Endothelial cell of umbilical vein (primary cell): ENCODE measurements around the gene ELOVL5. TPM values are rescaled to one million over a fixed set of nuclear protein-coding genes. Genes with fewer than 3 reads are reported as not detected.

Source experiments
- BruUV-seq: library from RNA; stranded (reverse); fragments of 400-500 nt; replicated peaks from 2 replicates; lab custom pipeline; 2021; lab: Mats Ljungman, UMichigan
- CTCF ChIA-PET: fragments of 300-600, 350-600 bp; sonication (Branson Sonifier 250); formaldehyde crosslinking; loops from one replicate; lab custom pipeline; 2021; ENCODE audit warnings: antibody characterized with exemption, inconsistent platforms; lab: Charles Lee
- POLR2A ChIA-PET: fragments of 300-600, 350-600 bp; sonication (Branson Sonifier 250); formaldehyde crosslinking; loops from one replicate; lab custom pipeline; 2021; ENCODE audit warnings: antibody characterized with exemption, inconsistent platforms; lab: Charles Lee
- DNase-seq: peaks from one replicate; pipeline ENCODE4 v3.0.0-alpha.2; 2011; ENCODE audit warnings: low read depth, low spot score
- FAIRE-seq: peaks from 2 replicates; lab custom pipeline; 2011; peaks lifted over from hg19 to GRCh38; lab: Jason Lieb, UNC
- H2AFZ ChIP-seq: 2 replicates; pipeline ENCODE4 v1.6.0; 2012; ENCODE audit warnings: low read depth, low read length, control low read depth, inconsistent platforms
- H3K27ac ChIP-seq: 2 replicates; pipeline ENCODE4 v1.5.1; 2011; ENCODE audit warnings: low read depth, mild to moderate bottlenecking, control low read depth, low read length, moderate library complexity; ENCODE audit not compliant: insufficient read depth
- H3K27me3 ChIP-seq, 2 experiments: 2 replicates each; pipeline versions ENCODE4 v1.6.0 to v1.6.1; 2011; ENCODE audit warnings: low read length in 2 of 2, mixed read lengths in 1 of 2; ENCODE audit not compliant: control insufficient read depth in 2 of 2, insufficient read depth in 2 of 2
- H3K36me3 ChIP-seq, 2 experiments: 2 replicates in 1 of 2; 3 replicates in 1 of 2; pipeline ENCODE4 v1.5.1; 2011; ENCODE audit warnings: low read length in 2 of 2, mild to moderate bottlenecking in 1 of 2, moderate library complexity in 1 of 2; ENCODE audit not compliant: control insufficient read depth in 2 of 2, insufficient read depth in 2 of 2; ENCODE audit errors: extremely low read depth in 1 of 2
- H3K4me1 ChIP-seq: 3 replicates; pipeline ENCODE4 v1.5.1; 2011; ENCODE audit warnings: mild to moderate bottlenecking, low read length; ENCODE audit not compliant: control insufficient read depth, insufficient read depth; ENCODE audit errors: extremely low read depth
- H3K4me2 ChIP-seq: 2 replicates; pipeline ENCODE4 v1.6.1; 2011; ENCODE audit warnings: low read length, control low read depth, mixed read lengths; ENCODE audit not compliant: insufficient read depth
- H3K4me3 ChIP-seq, 3 experiments: fragments of 200-600 bp in 1 of 3; sonication (generic), shearing (Covaris generic) in 1 of 3; replicated peaks in 1 of 3; 2 replicates each; pipeline ENCODE4 v1.5.1; 2011 to 2016; ENCODE audit warnings: control low read depth in 3 of 3, low read length in 3 of 3, mild to moderate bottlenecking in 2 of 3, inconsistent platforms in 1 of 3, low read depth in 1 of 3, moderate library complexity in 1 of 3; ENCODE audit not compliant: insufficient read depth in 1 of 3
- H3K79me2 ChIP-seq: 2 replicates; pipeline ENCODE4 v1.6.0; 2012; ENCODE audit warnings: low read length, inconsistent platforms; ENCODE audit not compliant: control insufficient read depth, insufficient read depth
- H3K9ac ChIP-seq: replicated peaks from 2 replicates; pipeline ENCODE3; 2011; ENCODE audit warnings: low read length, control low read depth; ENCODE audit not compliant: insufficient read depth; ENCODE audit errors: extremely low read depth
- H3K9me1 ChIP-seq: replicated peaks from 3 replicates; pipeline ENCODE4 v1.6.0; 2011; ENCODE audit warnings: mild to moderate bottlenecking, low read length; ENCODE audit not compliant: control insufficient read depth, insufficient read depth; ENCODE audit errors: extremely low read depth
- H3K9me3 ChIP-seq: replicated peaks from 2 replicates; pipeline ENCODE4 v1.5.1; 2012; ENCODE audit warnings: low read length, inconsistent platforms; ENCODE audit not compliant: control insufficient read depth, insufficient read depth
- H4K20me1 ChIP-seq: replicated peaks from 2 replicates; pipeline ENCODE3; 2011; ENCODE audit warnings: mild to moderate bottlenecking, low read length; ENCODE audit not compliant: control insufficient read depth, insufficient read depth; ENCODE audit errors: extremely low read depth
- EZH2 ChIP-seq: IDR thresholded peaks from 2 replicates; pipeline ENCODE4 v1.6.1; 2012; ENCODE audit warnings: borderline replicate concordance, low read depth, mild to moderate bottlenecking, moderate library complexity, low read length, inconsistent platforms; ENCODE audit not compliant: severe bottlenecking
- FOS ChIP-seq: IDR thresholded peaks from 2 replicates; pipeline ENCODE4 v1.6.1; 2011; ENCODE audit warnings: mild to moderate bottlenecking, low read length, moderate library complexity, borderline replicate concordance; ENCODE audit not compliant: insufficient read depth
- GATA2 ChIP-seq: IDR thresholded peaks from 2 replicates; pipeline ENCODE4 v1.7.0; 2011; ENCODE audit warnings: low read depth, mild to moderate bottlenecking, moderate library complexity, mixed read lengths, low read length; ENCODE audit not compliant: insufficient read length, insufficient read depth
- JUN ChIP-seq: IDR thresholded peaks from 2 replicates; pipeline ENCODE4 v1.6.1; 2011; ENCODE audit warnings: borderline replicate concordance, low read depth; ENCODE audit not compliant: insufficient read length, insufficient read depth
- MYC ChIP-seq: IDR thresholded peaks from one replicate; pipeline ENCODE4 v1.6.1; 2011; ENCODE audit warnings: mild to moderate bottlenecking, low read depth, low read length
- POLR2A ChIP-seq: IDR thresholded peaks from 2 replicates; pipeline ENCODE4 v1.6.1; 2012; ENCODE audit warnings: low read depth, mild to moderate bottlenecking, control low read depth, low read length
- POLR2AphosphoS5 ChIP-seq: IDR thresholded peaks from 2 replicates; pipeline ENCODE4 v1.6.1; 2012; ENCODE audit warnings: low read depth, mild to moderate bottlenecking, control low read depth, low read length, moderate library complexity; ENCODE audit not compliant: insufficient read depth
- dilution Hi-C: fragments of 300-500 bp; cut with MboI; formaldehyde crosslinking; loops from one replicate; pipeline ENCODE4 v1.15.0; 2019; ENCODE audit warnings: low sequenced_read_pairs; ENCODE audit not compliant: extremely low pct_ligation_motif_present
- intact Hi-C: fragments of 100-400 bp; cut with micrococcal nuclease; formaldehyde crosslinking; loops from one replicate; pipeline ENCODE4 v1.10.0; 2022
- polyA plus RNA-seq, 4 experiments: library from polyadenylated mRNA; depleted of rRNA in 3 of 4; stranded (reverse) in 3 of 4; unstranded in 1 of 4; fragments of >200 nt; gene quantifications; 2 replicates each; pipeline versions ENCODE4 v1.2.1 to v1.2.3, GENCODE V29; 2011 to 2012; ENCODE audit warnings: missing spikeins in 1 of 4
- total RNA-seq: library from RNA; stranded (reverse); gene quantifications from 2 replicates; pipeline ENCODE4 v1.2.3, GENCODE V29; 2021
- TF ChIP-seq, protein P1 (sequence below), 2 donors: IDR thresholded peaks; 1 replicate in 1 of 2; 2 replicates in 1 of 2; pipeline ENCODE4 v1.5.1; 2011; ENCODE audit warnings: low read length in 2 of 2, mild to moderate bottlenecking in 2 of 2, moderate library complexity in 2 of 2, control low read depth in 1 of 2, inconsistent platforms in 1 of 2, low read depth in 1 of 2; ENCODE audit not compliant: insufficient read depth in 1 of 2; ENCODE audit errors: extremely low read depth in 1 of 2
- TF ChIP-seq, protein P2 (sequence below): IDR thresholded peaks from 2 replicates; pipeline ENCODE4 v1.6.1; 2011; ENCODE audit not compliant: insufficient read depth, insufficient read length

Gene ELOVL5
- total and polyA plus RNA-seq, 2 donors (not counting 3 experiments of a cell fraction or from before 2014, with no cell fraction given): 85.9 to 140 TPM

DNA sequence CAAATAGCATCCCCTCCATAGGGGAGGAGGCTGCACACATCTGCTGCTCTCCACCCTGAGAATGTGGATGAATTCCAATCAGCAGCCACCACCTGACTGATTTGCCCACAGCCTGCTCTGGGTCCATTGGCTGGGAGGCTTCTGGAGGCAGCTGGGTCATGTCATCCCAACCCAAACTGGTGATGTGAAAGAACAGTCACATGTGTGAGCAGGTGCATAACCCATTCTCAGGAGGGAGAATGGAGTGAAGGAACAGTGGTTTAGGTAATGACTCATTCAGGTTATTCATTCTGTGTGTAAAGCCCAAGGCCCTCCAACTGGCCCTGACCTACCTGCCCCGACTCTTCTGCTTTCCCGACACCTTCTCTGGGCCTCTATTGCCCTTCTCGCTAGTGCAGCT lies 109.2 kb downstream of the ELOVL5 start:
- Histone ChIP-seq H3K27ac (no peak overlapping the region), H2AFZ (no peak overlapping the region), H3K9me3 (no peaks in the 10 kb centered on the region), H4K20me1 (no peaks in the 10 kb centered on the region), H3K79me2 (no peaks in the 10 kb centered on the region), H3K36me3 (no peaks in the 10 kb centered on the region), H3K4me1 (no peaks in the 10 kb centered on the region), H3K4me2 (no peak overlapping the region), H3K9ac (no peak overlapping the region), H3K9me1 (no peaks in the 10 kb centered on the region), H3K27me3 (no peaks in the 10 kb centered on the region), H3K4me3 (no peak overlapping the region)
- BruUV-seq: no TSS peak
- intact Hi-C loops (no loop called here), dilution Hi-C loops (no loop called here)
- no peak for TF ChIP-seq FOS
- TF ChIP-seq, protein P1, sequence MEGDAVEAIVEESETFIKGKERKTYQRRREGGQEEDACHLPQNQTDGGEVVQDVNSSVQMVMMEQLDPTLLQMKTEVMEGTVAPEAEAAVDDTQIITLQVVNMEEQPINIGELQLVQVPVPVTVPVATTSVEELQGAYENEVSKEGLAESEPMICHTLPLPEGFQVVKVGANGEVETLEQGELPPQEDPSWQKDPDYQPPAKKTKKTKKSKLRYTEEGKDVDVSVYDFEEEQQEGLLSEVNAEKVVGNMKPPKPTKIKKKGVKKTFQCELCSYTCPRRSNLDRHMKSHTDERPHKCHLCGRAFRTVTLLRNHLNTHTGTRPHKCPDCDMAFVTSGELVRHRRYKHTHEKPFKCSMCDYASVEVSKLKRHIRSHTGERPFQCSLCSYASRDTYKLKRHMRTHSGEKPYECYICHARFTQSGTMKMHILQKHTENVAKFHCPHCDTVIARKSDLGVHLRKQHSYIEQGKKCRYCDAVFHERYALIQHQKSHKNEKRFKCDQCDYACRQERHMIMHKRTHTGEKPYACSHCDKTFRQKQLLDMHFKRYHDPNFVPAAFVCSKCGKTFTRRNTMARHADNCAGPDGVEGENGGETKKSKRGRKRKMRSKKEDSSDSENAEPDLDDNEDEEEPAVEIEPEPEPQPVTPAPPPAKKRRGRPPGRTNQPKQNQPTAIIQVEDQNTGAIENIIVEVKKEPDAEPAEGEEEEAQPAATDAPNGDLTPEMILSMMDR (IDR thresholded peaks at IDR 0.05; ENCODE audit: extremely low read depth in 1 of 2, insufficient read depth in 1 of 2, low read depth in 1 of 2, low read length in 2 of 2): no peak
- no peak for TF ChIP-seq MYC
- TF ChIP-seq GATA2: no peak
- ChIA-PET CTCF (no interaction called here), POLR2A (no interaction called here)
- DNase-seq (no peak), FAIRE-seq (no peak)

DNA sequence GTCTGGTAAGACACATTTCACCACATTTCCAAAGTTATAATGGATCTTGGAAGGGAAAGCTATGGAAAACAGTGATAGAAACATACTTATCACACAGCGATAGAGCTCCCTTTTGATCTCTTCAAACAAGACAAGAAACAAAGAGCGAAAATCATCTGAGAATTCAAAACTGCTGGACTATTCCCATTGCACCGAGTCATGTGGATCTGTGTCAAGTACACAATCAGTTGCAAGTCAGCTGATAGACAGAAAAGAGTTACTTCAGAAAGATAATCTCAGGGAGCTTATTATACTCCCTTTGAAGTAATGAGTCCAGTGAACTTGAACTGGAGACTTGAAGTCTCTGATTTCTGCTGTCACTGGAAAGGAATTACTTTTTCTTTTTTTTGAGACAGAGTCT lies 110.4 kb downstream of the ELOVL5 start:
- POLR2A ChIA-PET: no interaction called here
- Histone ChIP-seq H4K20me1 (no peaks in the 10 kb centered on the region), H3K9ac (no peak overlapping the region), H3K9me3 (no peaks in the 10 kb centered on the region), H3K4me1 (no peaks in the 10 kb centered on the region), H3K4me2 (no peak overlapping the region), H2AFZ (no peak overlapping the region), H3K36me3 (no peaks in the 10 kb centered on the region), H3K4me3 (no peak overlapping the region), H3K27me3 (no peaks in the 10 kb centered on the region), H3K9me1 (no peaks in the 10 kb centered on the region), H3K27ac (no peak overlapping the region), H3K79me2 (no peaks in the 10 kb centered on the region)
- intact Hi-C loops (no loop called here), dilution Hi-C loops (no loop called here)
- no peak for TF ChIP-seq MYC
- TF ChIP-seq, protein P2, sequence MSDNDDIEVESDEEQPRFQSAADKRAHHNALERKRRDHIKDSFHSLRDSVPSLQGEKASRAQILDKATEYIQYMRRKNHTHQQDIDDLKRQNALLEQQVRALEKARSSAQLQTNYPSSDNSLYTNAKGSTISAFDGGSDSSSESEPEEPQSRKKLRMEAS: no peak
- TF ChIP-seq POLR2A: no peak
- TF ChIP-seq JUN: no peak
- TF ChIP-seq EZH2: no peak
- TF ChIP-seq, protein P1 (IDR thresholded peaks at IDR 0.05; ENCODE audit: extremely low read depth in 1 of 2, insufficient read depth in 1 of 2, low read depth in 1 of 2, low read length in 2 of 2): no peak
- TF ChIP-seq FOS: no peak
- no peak for TF ChIP-seq POLR2AphosphoS5
- TF ChIP-seq GATA2: no peak
- DNase-seq (no peak), FAIRE-seq (no peak)
- BruUV-seq: no TSS peak
- CTCF ChIA-PET: interaction anchor here (1.4 kb wide), 1 partner anchor 19 kb away, joined by 3 read pairs; no protein-coding TSS in a partner anchor
